B cell (primary cell): ENCODE results near the gene CNTNAP2. TPM values are rescaled to one million over a fixed set of nuclear protein-coding genes. Genes with fewer than 3 reads are reported as not detected.

Source experiments
- ATAC-seq: fragments of 200-7000 bp; cut with Tn5 transposase; one replicate; pipeline ENCODE4 v1.10.0; 2021; ENCODE audit warnings: low read depth, mild to moderate bottlenecking, moderate number of reproducible peaks, moderate library complexity
- CTCF ChIA-PET: fragments of 350-600 bp; sonication (Branson Sonifier 250); formaldehyde crosslinking; loops from one replicate; lab custom pipeline; 2021; ENCODE audit warnings: antibody characterized with exemption, inconsistent platforms; lab: Charles Lee
- POLR2A ChIA-PET: fragments of 350-600 bp; sonication (Branson Sonifier 250); formaldehyde crosslinking; loops from one replicate; lab custom pipeline; 2021; ENCODE audit warnings: antibody characterized with exemption; lab: Charles Lee
- DNase-seq: peaks from one replicate; pipeline ENCODE4 v3.0.0; 2013
- H2AFZ ChIP-seq: 2 replicates; pipeline ENCODE4 v1.6.1; 2012; ENCODE audit warnings: mild to moderate bottlenecking, low read depth, low read length; ENCODE audit not compliant: insufficient read depth, poor library complexity, severe bottlenecking
- H3K27ac ChIP-seq, 2 donors: 1 replicate in 1 of 2; 2 replicates in 1 of 2; pipeline ENCODE4 v1.5.1; 2012 to 2013; ENCODE audit warnings: low read length in 2 of 2, mild to moderate bottlenecking in 2 of 2, moderate library complexity in 1 of 2
- H3K27me3 ChIP-seq, 4 experiments: fragments of 200-600 bp in 1 of 4; sonication (generic) in 1 of 4; replicated peaks in 1 of 4; 1 replicate in 2 of 4; 2 replicates in 2 of 4; pipeline versions ENCODE4 v1.6.1 to v1.7.0; 2013 to 2016; ENCODE audit warnings: low read length in 3 of 4, mild to moderate bottlenecking in 2 of 4, mixed read lengths in 1 of 4, moderate library complexity in 1 of 4; ENCODE audit not compliant: insufficient read depth in 4 of 4, control insufficient read depth in 3 of 4; ENCODE audit errors: control extremely low read depth in 1 of 4
- H3K36me3 ChIP-seq, 2 experiments: replicated peaks in 1 of 2; 1 replicate in 1 of 2; 2 replicates in 1 of 2; pipeline versions ENCODE4 v1.6.1 to v1.7.1; 2013; ENCODE audit warnings: low read length in 1 of 2; ENCODE audit not compliant: insufficient read depth in 2 of 2, control insufficient read depth in 1 of 2; ENCODE audit errors: control extremely low read depth in 1 of 2, extremely low read depth in 1 of 2
- H3K4me1 ChIP-seq, 2 donors: fragments of 200-600 bp in 1 of 2; sonication (generic) in 1 of 2; 1 replicate in 1 of 2; 2 replicates in 1 of 2; pipeline versions ENCODE4 v1.5.1 to v1.6.1; 2013 to 2017; ENCODE audit warnings: low read length in 2 of 2; ENCODE audit not compliant: control insufficient read depth in 2 of 2, insufficient read depth in 2 of 2
- H3K4me2 ChIP-seq: replicated peaks from 2 replicates; pipeline ENCODE3; 2012; ENCODE audit warnings: mild to moderate bottlenecking, low read depth, low read length; ENCODE audit not compliant: poor library complexity, severe bottlenecking
- H3K4me3 ChIP-seq, 5 experiments: fragments of 200-600 bp in 1 of 5; sonication (generic) in 1 of 5; 1 replicate in 3 of 5; 2 replicates in 2 of 5; pipeline versions ENCODE4 v1.5.1 to v1.7.0; 2011 to 2016; ENCODE audit warnings: low read length in 4 of 5, mild to moderate bottlenecking in 4 of 5, low read depth in 2 of 5, control low read depth in 1 of 5, moderate library complexity in 1 of 5; ENCODE audit not compliant: insufficient read depth in 1 of 5; ENCODE audit errors: control extremely low read depth in 1 of 5, extremely low read depth in 1 of 5
- H3K79me2 ChIP-seq: fragments of 200-600 bp; sonication (generic); one replicate; pipeline ENCODE4 v1.6.0; 2016; ENCODE audit warnings: low read length; ENCODE audit not compliant: control insufficient read depth, insufficient read depth
- H3K9ac ChIP-seq: fragments of 200-600 bp; sonication (generic); 2 replicates; pipeline ENCODE4 v1.6.1; 2017; ENCODE audit warnings: mild to moderate bottlenecking, low read length, moderate library complexity
- H3K9me3 ChIP-seq, 3 donors: one replicate each; pipeline versions ENCODE4 v1.6.1 to v1.7.1; 2013; ENCODE audit warnings: low read length in 2 of 3; ENCODE audit not compliant: control insufficient read depth in 2 of 3, insufficient read depth in 1 of 3; ENCODE audit errors: control extremely low read depth in 1 of 3
- H4K20me1 ChIP-seq: 2 replicates; pipeline ENCODE4 v1.6.0; 2012; ENCODE audit warnings: mild to moderate bottlenecking, low read length; ENCODE audit not compliant: insufficient read depth, control insufficient read depth, poor library complexity, severe bottlenecking
- H3K27ac Mint-ChIP-seq: one replicate; pipeline ENCODE4 v1.8.0; 2021; ENCODE audit warnings: mixed read lengths
- H3K27me3 Mint-ChIP-seq: one replicate; pipeline ENCODE4 v1.8.0; 2021; ENCODE audit warnings: mixed read lengths
- H3K4me1 Mint-ChIP-seq: one replicate; pipeline ENCODE4 v1.8.0; 2021; ENCODE audit warnings: mixed read lengths
- H3K4me3 Mint-ChIP-seq: one replicate; pipeline ENCODE4 v1.8.0; 2021; ENCODE audit warnings: mixed read lengths
- H3K9me3 Mint-ChIP-seq: one replicate; pipeline ENCODE4 v1.8.0; 2022; ENCODE audit warnings: mixed read lengths; ENCODE audit not compliant: insufficient read depth
- CTCF ChIP-seq: fragments of 200-600 bp; IDR thresholded peaks from one replicate; pipeline ENCODE4 v1.8.0; 2022; ENCODE audit warnings: antibody characterized with exemption, mild to moderate bottlenecking
- EZH2 ChIP-seq: IDR thresholded peaks from 2 replicates; pipeline ENCODE4 v1.6.1; 2012; ENCODE audit warnings: borderline replicate concordance, low read depth, mild to moderate bottlenecking, moderate library complexity, low read length; ENCODE audit not compliant: insufficient read depth, poor library complexity, severe bottlenecking
- WGBS: methylation state at CpG from one replicate; pipeline ENCODE4 v1.1.5; 2013; ENCODE audit warnings: missing lambda C conversion rate; ENCODE audit not compliant: insufficient coverage; 5-methylcytosine and 5-hydroxymethylcytosine counted together
- intact Hi-C: fragments of 100-400 bp; cut with micrococcal nuclease; formaldehyde crosslinking; loops from one replicate; pipeline ENCODE4 v1.10.0; 2022
- polyA plus RNA-seq: library from polyadenylated mRNA; depleted of rRNA; stranded (reverse); fragments of >200 nt; gene quantifications from 2 replicates; pipeline ENCODE4 v1.2.3, GENCODE V29; 2012
- total RNA-seq, 2 donors: library from RNA; stranded (reverse); fragments of 120-200 nt in 1 of 2; gene quantifications; 1 replicate in 1 of 2; 2 replicates in 1 of 2; pipeline versions ENCODE4 v1.2.3 to v1.2.4, GENCODE V29; 2013 to 2022

The CNTNAP2 gene
- total and polyA plus RNA-seq, 2 donors (not counting 1 experiment from before 2014, with no cell fraction given) = 7.4 to 16.6 TPM

- H3K4me3 Mint-ChIP-seq = no peak overlapping the region
- no peak for DNase-seq
- H3K9me3 Mint-ChIP-seq = peaks cover 3% of the 10 kb centered on the region
These were observed 845.0 kb downstream of the CNTNAP2 start for GRCh38 chr7:146961617-146962016.

GRCh38 chr7:146966274-146966673 lies 849.7 kb downstream of the CNTNAP2 start:
- Histone ChIP-seq H3K27me3 (no peaks in the 10 kb centered on the region), H3K79me2 (no peaks in the 10 kb centered on the region), H3K4me2 (no peak overlapping the region), H3K9ac (no peak overlapping the region), H4K20me1 (no peaks in the 10 kb centered on the region), H3K4me1 (no peaks in the 10 kb centered on the region), H3K36me3 (no peaks in the 10 kb centered on the region), H2AFZ (no peak overlapping the region), H3K27ac (no peak overlapping the region), H3K9me3 (peaks cover 0 to 4% (median 0%) of the 10 kb centered on the region in 3 donors), H3K4me3 (no peak overlapping the region)
- no peaks in the 10 kb centered on the region for H3K4me1 Mint-ChIP-seq
- intact Hi-C loops = no loop called here
- ChIA-PET CTCF (no interaction called here), POLR2A (no interaction called here)
- ATAC-seq (no peak), DNase-seq (no peak)
- H3K4me3 Mint-ChIP-seq = no peak overlapping the region
- 100% methylated on average over 1 of the region's 3 CpGs for WGBS
- H3K27ac Mint-ChIP-seq = no peak overlapping the region
- TF ChIP-seq CTCF = no peak
- no peak for TF ChIP-seq EZH2
- no peaks in the 10 kb centered on the region for H3K27me3 Mint-ChIP-seq
- H3K9me3 Mint-ChIP-seq = peaks cover 3% of the 10 kb centered on the region

More at GRCh38 chr7:146961617-146962016, 845.0 kb downstream of the CNTNAP2 start:
- no peak overlapping the region for H3K9ac ChIP-seq
- 100% methylated on average over 1 of the region's 4 CpGs for WGBS
- H3K27me3 Mint-ChIP-seq = no peaks in the 10 kb centered on the region
- no peak overlapping the region for H3K4me3 ChIP-seq
- H3K36me3 ChIP-seq = no peaks in the 10 kb centered on the region
- intact Hi-C loops = no loop called here
- no peak overlapping the region for H3K4me2 ChIP-seq
- H3K4me1 Mint-ChIP-seq = no peaks in the 10 kb centered on the region
- H3K27ac ChIP-seq = no peak overlapping the region
- H3K79me2 ChIP-seq = no peaks in the 10 kb centered on the region
- H2AFZ ChIP-seq = no peak overlapping the region
- ATAC-seq = no peak
- no peak overlapping the region for H3K27ac Mint-ChIP-seq
- POLR2A ChIA-PET = no interaction called here
- H4K20me1 ChIP-seq = no peaks in the 10 kb centered on the region
- no peak for TF ChIP-seq EZH2
- no peak for TF ChIP-seq CTCF
- peaks cover 0 to 4% (median 0%) of the 10 kb centered on the region in 3 donors for H3K9me3 ChIP-seq
- no peaks in the 10 kb centered on the region for H3K4me1 ChIP-seq
- no peaks in the 10 kb centered on the region for H3K27me3 ChIP-seq
- CTCF ChIA-PET = no interaction called here
